GM18951 (cell line): Measurements from ENCODE around the gene PLCB1.

Experiments used
- POLR2A ChIP-seq: IDR thresholded peaks from 4 replicates; pipeline ENCODE4 v1.6.1; 2011; ENCODE audit warnings: mild to moderate bottlenecking; ENCODE audit not compliant: insufficient read length, insufficient read depth; ENCODE audit errors: extremely low read depth
- in situ Hi-C: fragments of 300-500 bp; cut with MboI; formaldehyde crosslinking; loops from one replicate; pipeline ENCODE4 v1.12.0; 2022; ENCODE audit warnings: low sequenced_read_pairs, mixed read lengths, inconsistent platforms; ENCODE audit not compliant: unreplicated experiment

Gene PLCB1

GRCh38 chr20:8795404-8795803 is 663.3 kb downstream of the PLCB1 start:
- no peak for TF ChIP-seq POLR2A
- in situ Hi-C loops, result no loop called here

GRCh38 chr20:8796088-8796660 is 664.1 kb downstream of the PLCB1 start:
- in situ Hi-C loops, result no loop called here
- no peak for TF ChIP-seq POLR2A

GRCh38 chr20:8798505-8798904 is 666.4 kb downstream of the PLCB1 start:
- no peak for TF ChIP-seq POLR2A
- in situ Hi-C loops, result no loop called here

- in situ Hi-C loops, result no loop called here
- no peak for TF ChIP-seq POLR2A
Observed at GRCh38 chr20:8800089-8800488, 668.0 kb downstream of the PLCB1 start.

GRCh38 chr20:8801686-8802085 is 669.6 kb downstream of the PLCB1 start:
- no peak for TF ChIP-seq POLR2A
- in situ Hi-C loops, result no loop called here

GRCh38 chr20:8803065-8803464 is 671.0 kb downstream of the PLCB1 start:
- no peak for TF ChIP-seq POLR2A
- in situ Hi-C loops, result no loop called here

- in situ Hi-C loops, result no loop called here
- no peak for TF ChIP-seq POLR2A
Observed at GRCh38 chr20:8803941-8804340, 671.9 kb downstream of the PLCB1 start.

GRCh38 chr20:8805737-8806442 is 673.8 kb downstream of the PLCB1 start:
- in situ Hi-C loops, result no loop called here
- TF ChIP-seq POLR2A, result no peak

- in situ Hi-C loops, result no loop called here
- no peak for TF ChIP-seq POLR2A
Observed at GRCh38 chr20:8807480-8808201, 675.6 kb downstream of the PLCB1 start.

GRCh38 chr20:8808202-8808535 is 676.1 kb downstream of the PLCB1 start:
- in situ Hi-C loops, result no loop called here

GRCh38 chr20:8809107-8809953 is 677.3 kb downstream of the PLCB1 start:
- no peak for TF ChIP-seq POLR2A
- in situ Hi-C loops, result no loop called here

More at GRCh38 chr20:8808202-8808535, 676.1 kb downstream of the PLCB1 start:
- TF ChIP-seq POLR2A, result no peak

- TF ChIP-seq POLR2A, result no peak
- in situ Hi-C loops, result no loop called here
Observed at GRCh38 chr20:8811801-8812594, 679.9 kb downstream of the PLCB1 start.
